ENCODE data around the gene RDH11. TPM values are rescaled to one million over a fixed set of nuclear protein-coding genes. Genes with fewer than 3 reads are reported as not detected.

The RDH11 gene
- total RNA-seq, 1 experiment from 2014 or later, result 126 TPM

- Histone ChIP-seq H3K79me2 (ENCODE audit: low read length) (no peaks in the 10 kb centered on the region), H3K4me2 (ENCODE audit: low read depth, low read length, poor library complexity, severe bottlenecking) (no peak overlapping the region), H3K27me3 (ENCODE audit: low read length) (no peaks in the 10 kb centered on the region), H3K36me3 (ENCODE audit: insufficient read depth, low read length) (peaks cover 9% of the 10 kb centered on the region; the same call in 1 of the 2 replicates), H3K9me3 (ENCODE audit: low read length) (no peaks in the 10 kb centered on the region), H3K4me3 (ENCODE audit: low read length) (no peak overlapping the region), H3K4me1 (ENCODE audit: low read length) (no peaks in the 10 kb centered on the region), H2AFZ (ENCODE audit: low read length) (no peak overlapping the region), H3K27ac (ENCODE audit: low read length) (no peak overlapping the region), H3K9ac (ENCODE audit: low read length) (no peak overlapping the region), H4K20me1 (ENCODE audit: insufficient read depth, low read depth, low read length) (no peaks in the 10 kb centered on the region), H3K9me2 (replicated peaks; ENCODE audit: insufficient read depth, low read length) (no peaks in the 10 kb centered on the region)
- no peak for DNase-seq
Measured at GRCh38 chr14:67641902-67642749, 53.4 kb downstream of the RDH11 start.

- Histone ChIP-seq H3K9ac (ENCODE audit: low read length) (no peak overlapping the region), H3K36me3 (ENCODE audit: insufficient read depth, low read length) (peaks cover 6% of the 10 kb centered on the region; the same call in 1 of the 2 replicates), H3K9me2 (replicated peaks; ENCODE audit: insufficient read depth, low read length) (no peaks in the 10 kb centered on the region), H2AFZ (ENCODE audit: low read length) (no peak overlapping the region), H3K4me1 (ENCODE audit: low read length) (no peaks in the 10 kb centered on the region), H3K27ac (ENCODE audit: low read length) (no peak overlapping the region), H3K79me2 (ENCODE audit: low read length) (no peaks in the 10 kb centered on the region), H4K20me1 (ENCODE audit: insufficient read depth, low read depth, low read length) (no peaks in the 10 kb centered on the region), H3K9me3 (ENCODE audit: low read length) (no peaks in the 10 kb centered on the region), H3K4me2 (ENCODE audit: low read depth, low read length, poor library complexity, severe bottlenecking) (no peak overlapping the region), H3K4me3 (ENCODE audit: low read length) (no peak overlapping the region), H3K27me3 (ENCODE audit: low read length) (no peaks in the 10 kb centered on the region)
- no peak for DNase-seq
Measured at GRCh38 chr14:67641480-67641879, 54.1 kb downstream of the RDH11 start.

GRCh38 chr14:67638642-67639041 lies 56.9 kb downstream of the RDH11 start:
- Histone ChIP-seq H3K36me3 (ENCODE audit: insufficient read depth, low read length) (no peaks in the 10 kb centered on the region), H3K9me2 (replicated peaks; ENCODE audit: insufficient read depth, low read length) (no peaks in the 10 kb centered on the region), H3K4me3 (ENCODE audit: low read length) (no peak overlapping the region), H2AFZ (ENCODE audit: low read length) (no peak overlapping the region), H3K27ac (ENCODE audit: low read length) (no peak overlapping the region), H3K4me2 (ENCODE audit: low read depth, low read length, poor library complexity, severe bottlenecking) (no peak overlapping the region), H3K79me2 (ENCODE audit: low read length) (no peaks in the 10 kb centered on the region), H3K9me3 (ENCODE audit: low read length) (no peaks in the 10 kb centered on the region), H3K4me1 (ENCODE audit: low read length) (no peaks in the 10 kb centered on the region), H3K9ac (ENCODE audit: low read length) (no peak overlapping the region), H4K20me1 (ENCODE audit: insufficient read depth, low read depth, low read length) (no peaks in the 10 kb centered on the region), H3K27me3 (ENCODE audit: low read length) (no peaks in the 10 kb centered on the region)
- no peak for DNase-seq

- no peak for DNase-seq
- Histone ChIP-seq H3K4me2 (ENCODE audit: low read depth, low read length, poor library complexity, severe bottlenecking) (no peak overlapping the region), H3K79me2 (ENCODE audit: low read length) (no peaks in the 10 kb centered on the region), H3K36me3 (ENCODE audit: insufficient read depth, low read length) (no peaks in the 10 kb centered on the region), H3K9ac (ENCODE audit: low read length) (no peak overlapping the region), H3K4me3 (ENCODE audit: low read length) (no peak overlapping the region), H4K20me1 (ENCODE audit: insufficient read depth, low read depth, low read length) (no peaks in the 10 kb centered on the region), H3K9me3 (ENCODE audit: low read length) (no peaks in the 10 kb centered on the region), H3K27me3 (ENCODE audit: low read length) (no peaks in the 10 kb centered on the region), H3K4me1 (ENCODE audit: low read length) (no peaks in the 10 kb centered on the region), H3K27ac (ENCODE audit: low read length) (no peak overlapping the region), H3K9me2 (replicated peaks; ENCODE audit: insufficient read depth, low read length) (no peaks in the 10 kb centered on the region), H2AFZ (ENCODE audit: low read length) (no peak overlapping the region)
Measured at GRCh38 chr14:67636361-67636919, 59.1 kb downstream of the RDH11 start.

GRCh38 chr14:67633451-67634147 lies 62.0 kb downstream of the RDH11 start:
- Histone ChIP-seq H3K4me3 (ENCODE audit: low read length) (no peak overlapping the region), H3K9me3 (ENCODE audit: low read length) (no peaks in the 10 kb centered on the region), H3K27me3 (ENCODE audit: low read length) (no peaks in the 10 kb centered on the region), H3K4me1 (ENCODE audit: low read length) (no peaks in the 10 kb centered on the region), H3K4me2 (ENCODE audit: low read depth, low read length, poor library complexity, severe bottlenecking) (no peak overlapping the region), H3K27ac (ENCODE audit: low read length) (no peak overlapping the region), H3K36me3 (ENCODE audit: insufficient read depth, low read length) (no peaks in the 10 kb centered on the region), H3K9ac (ENCODE audit: low read length) (no peak overlapping the region), H3K79me2 (ENCODE audit: low read length) (no peaks in the 10 kb centered on the region), H2AFZ (ENCODE audit: low read length) (no peak overlapping the region), H3K9me2 (replicated peaks; ENCODE audit: insufficient read depth, low read length) (no peaks in the 10 kb centered on the region), H4K20me1 (ENCODE audit: insufficient read depth, low read depth, low read length) (no peaks in the 10 kb centered on the region)
- no peak for DNase-seq

- Histone ChIP-seq H2AFZ (ENCODE audit: low read length) (no peak overlapping the region), H3K9me2 (replicated peaks; ENCODE audit: insufficient read depth, low read length) (no peaks in the 10 kb centered on the region), H3K36me3 (ENCODE audit: insufficient read depth, low read length) (no peaks in the 10 kb centered on the region), H3K27me3 (ENCODE audit: low read length) (no peaks in the 10 kb centered on the region), H3K9ac (ENCODE audit: low read length) (no peak overlapping the region), H3K79me2 (ENCODE audit: low read length) (no peaks in the 10 kb centered on the region), H3K4me3 (ENCODE audit: low read length) (no peak overlapping the region), H3K4me1 (ENCODE audit: low read length) (no peaks in the 10 kb centered on the region), H3K9me3 (ENCODE audit: low read length) (no peaks in the 10 kb centered on the region), H4K20me1 (ENCODE audit: insufficient read depth, low read depth, low read length) (no peaks in the 10 kb centered on the region), H3K27ac (ENCODE audit: low read length) (no peak overlapping the region), H3K4me2 (ENCODE audit: low read depth, low read length, poor library complexity, severe bottlenecking) (no peak overlapping the region)
- no peak for DNase-seq
Measured at GRCh38 chr14:67630938-67631337, 64.6 kb downstream of the RDH11 start.

GRCh38 chr14:67630186-67630585 lies 65.4 kb downstream of the RDH11 start:
- Histone ChIP-seq H3K27ac (ENCODE audit: low read length) (no peak overlapping the region), H3K4me2 (ENCODE audit: low read depth, low read length, poor library complexity, severe bottlenecking) (no peak overlapping the region), H3K27me3 (ENCODE audit: low read length) (no peaks in the 10 kb centered on the region), H3K36me3 (ENCODE audit: insufficient read depth, low read length) (no peaks in the 10 kb centered on the region), H3K4me1 (ENCODE audit: low read length) (no peaks in the 10 kb centered on the region), H2AFZ (ENCODE audit: low read length) (no peak overlapping the region), H3K9me3 (ENCODE audit: low read length) (no peaks in the 10 kb centered on the region), H3K9me2 (replicated peaks; ENCODE audit: insufficient read depth, low read length) (no peaks in the 10 kb centered on the region), H3K9ac (ENCODE audit: low read length) (no peak overlapping the region), H4K20me1 (ENCODE audit: insufficient read depth, low read depth, low read length) (no peaks in the 10 kb centered on the region), H3K79me2 (ENCODE audit: low read length) (no peaks in the 10 kb centered on the region), H3K4me3 (ENCODE audit: low read length) (no peak overlapping the region)
- no peak for DNase-seq

GRCh38 chr14:67627519-67627918 lies 68.0 kb downstream of the RDH11 start:
- Histone ChIP-seq H3K4me2 (ENCODE audit: low read depth, low read length, poor library complexity, severe bottlenecking) (no peak overlapping the region), H3K9me2 (replicated peaks; ENCODE audit: insufficient read depth, low read length) (no peaks in the 10 kb centered on the region), H3K4me1 (ENCODE audit: low read length) (no peaks in the 10 kb centered on the region), H3K4me3 (ENCODE audit: low read length) (no peak overlapping the region), H4K20me1 (ENCODE audit: insufficient read depth, low read depth, low read length) (no peaks in the 10 kb centered on the region), H2AFZ (ENCODE audit: low read length) (no peak overlapping the region), H3K79me2 (ENCODE audit: low read length) (no peaks in the 10 kb centered on the region), H3K9ac (ENCODE audit: low read length) (no peak overlapping the region), H3K27ac (ENCODE audit: low read length) (no peak overlapping the region), H3K9me3 (ENCODE audit: low read length) (no peaks in the 10 kb centered on the region), H3K27me3 (ENCODE audit: low read length) (no peaks in the 10 kb centered on the region), H3K36me3 (ENCODE audit: insufficient read depth, low read length) (no peaks in the 10 kb centered on the region)
- DNase-seq, result no peak

All from Karpas-422 (cell line).